Brain microvascular endothelial cell (primary cell): ENCODE data around the gene NAPB.

Experiments used
- DNase-seq: peaks from one replicate; pipeline ENCODE4 v3.0.0-alpha.2; 2020
- H3K27ac ChIP-seq: fragments of 250-450 bp; sonication (Bioruptor Pico); 2 replicates; pipeline ENCODE4 v1.5.1; 2020; ENCODE audit warnings: mild to moderate bottlenecking, moderate library complexity
- H3K27me3 ChIP-seq: fragments of 250-450 bp; sonication (Bioruptor Pico); replicated peaks from 2 replicates; pipeline ENCODE4 v1.5.1; 2020; ENCODE audit warnings: mild to moderate bottlenecking
- H3K36me3 ChIP-seq: fragments of 250-450 bp; sonication (Bioruptor Pico); replicated peaks from 2 replicates; pipeline ENCODE4 v1.5.1; 2020; ENCODE audit warnings: mild to moderate bottlenecking
- H3K4me3 ChIP-seq: 2 replicates; pipeline ENCODE4 v1.5.1; 2011; ENCODE audit warnings: low read depth, mild to moderate bottlenecking, control low read depth, low read length, moderate library complexity
- CTCF ChIP-seq: IDR thresholded peaks from 2 replicates; pipeline ENCODE4 v1.5.1; 2011; ENCODE audit warnings: low read depth, mild to moderate bottlenecking, moderate library complexity, low read length, control low read depth, inconsistent platforms; ENCODE audit errors: missing control alignments
- in situ Hi-C: cut with HindIII; loops from 2 replicates; pipeline ENCODE4 v1.10.0; 2017; ENCODE audit warnings: low sequenced_read_pairs, low pct_ligation_motif_present

The NAPB gene

GRCh38 chr20:23435626-23436539 lies 14.6 kb upstream of the NAPB start:
- in situ Hi-C loops, result no loop called here
- DNase-seq, result no peak
- H3K4me3 ChIP-seq, result no peak overlapping the region
- H3K27me3 ChIP-seq, result no peaks in the 10 kb centered on the region
- no peak overlapping the region for H3K27ac ChIP-seq
- no peak for TF ChIP-seq CTCF
- no peaks in the 10 kb centered on the region for H3K36me3 ChIP-seq

GRCh38 chr20:23434521-23435313 lies 13.4 kb upstream of the NAPB start:
- in situ Hi-C loops, result no loop called here
- H3K27me3 ChIP-seq, result no peaks in the 10 kb centered on the region
- H3K27ac ChIP-seq, result no peak overlapping the region
- H3K36me3 ChIP-seq, result no peaks in the 10 kb centered on the region
- no peak overlapping the region for H3K4me3 ChIP-seq
- DNase-seq, result no peak
- TF ChIP-seq CTCF, result no peak

- Histone ChIP-seq H3K27ac (no peak overlapping the region), H3K4me3 (no peak overlapping the region), H3K36me3 (no peaks in the 10 kb centered on the region), H3K27me3 (no peaks in the 10 kb centered on the region)
- in situ Hi-C loops, result no loop called here
- no peak for TF ChIP-seq CTCF
- DNase-seq, result no peak
Measured at GRCh38 chr20:23433628-23434027, 12.3 kb upstream of the NAPB start.

- Histone ChIP-seq H3K27me3 (no peaks in the 10 kb centered on the region), H3K36me3 (no peaks in the 10 kb centered on the region), H3K4me3 (no peak overlapping the region), H3K27ac (no peak overlapping the region)
- TF ChIP-seq CTCF, result no peak
- in situ Hi-C loops, result no loop called here
- no peak for DNase-seq
Measured at GRCh38 chr20:23425129-23425528, 3.8 kb upstream of the NAPB start.

- peak overlapping the region; percentile 91 for H3K4me3 ChIP-seq
Measured at GRCh38 chr20:23419995-23420901, 1.0 kb downstream of the NAPB start.

More at GRCh38 chr20:23419995-23420901, 1.0 kb downstream of the NAPB start:
- Histone ChIP-seq H3K36me3 (no peaks in the 10 kb centered on the region), H3K27ac (peak overlapping the region; percentile 72), H3K27me3 (no peaks in the 10 kb centered on the region)
- DNase-seq, result peak; percentile 47
- no peak for TF ChIP-seq CTCF
- in situ Hi-C loops, result no loop called here
